ENCODE data around the gene RBM18. TPM values are rescaled to one million over a fixed set of nuclear protein-coding genes. Genes with fewer than 3 reads are reported as not detected.

Gene RBM18
- total RNA-seq, 1 donor from 2014 or later = 21.1 TPM

DNA sequence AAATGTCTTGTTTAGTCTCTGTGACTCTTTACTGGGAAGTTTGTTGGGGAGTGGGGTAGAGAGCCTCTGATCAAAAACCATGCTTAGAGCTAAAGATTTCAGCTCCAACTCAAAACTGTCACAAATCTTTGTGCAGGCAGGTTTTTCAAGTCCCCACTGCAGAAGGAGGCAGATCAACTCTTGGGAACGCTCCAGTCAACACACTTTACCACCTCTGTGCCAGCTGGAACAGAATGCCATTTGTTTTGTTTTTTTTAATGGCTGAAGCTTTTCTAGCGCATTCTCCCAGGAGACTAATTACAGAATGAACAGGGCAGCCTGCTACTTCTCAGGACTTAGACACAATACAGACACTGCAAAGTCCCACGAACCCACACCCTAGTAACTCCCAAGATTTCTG, 18.0 kb downstream of the RBM18 start:
- H3K27me3 ChIP-seq (ENCODE audit: control insufficient read depth, insufficient read depth, low read length) = no peaks in the 10 kb centered on the region
- no peaks in the 10 kb centered on the region for H3K36me3 ChIP-seq (ENCODE audit: control insufficient read depth, insufficient read depth, low read length)
- no peak for DNase-seq (ENCODE audit: low read depth)
- TF ChIP-seq, protein P1, sequence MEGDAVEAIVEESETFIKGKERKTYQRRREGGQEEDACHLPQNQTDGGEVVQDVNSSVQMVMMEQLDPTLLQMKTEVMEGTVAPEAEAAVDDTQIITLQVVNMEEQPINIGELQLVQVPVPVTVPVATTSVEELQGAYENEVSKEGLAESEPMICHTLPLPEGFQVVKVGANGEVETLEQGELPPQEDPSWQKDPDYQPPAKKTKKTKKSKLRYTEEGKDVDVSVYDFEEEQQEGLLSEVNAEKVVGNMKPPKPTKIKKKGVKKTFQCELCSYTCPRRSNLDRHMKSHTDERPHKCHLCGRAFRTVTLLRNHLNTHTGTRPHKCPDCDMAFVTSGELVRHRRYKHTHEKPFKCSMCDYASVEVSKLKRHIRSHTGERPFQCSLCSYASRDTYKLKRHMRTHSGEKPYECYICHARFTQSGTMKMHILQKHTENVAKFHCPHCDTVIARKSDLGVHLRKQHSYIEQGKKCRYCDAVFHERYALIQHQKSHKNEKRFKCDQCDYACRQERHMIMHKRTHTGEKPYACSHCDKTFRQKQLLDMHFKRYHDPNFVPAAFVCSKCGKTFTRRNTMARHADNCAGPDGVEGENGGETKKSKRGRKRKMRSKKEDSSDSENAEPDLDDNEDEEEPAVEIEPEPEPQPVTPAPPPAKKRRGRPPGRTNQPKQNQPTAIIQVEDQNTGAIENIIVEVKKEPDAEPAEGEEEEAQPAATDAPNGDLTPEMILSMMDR (IDR thresholded peaks at IDR 0.05; ENCODE audit: insufficient read depth, low read length, poor library complexity, severe bottlenecking) = no peak
- no peak overlapping the region for H3K4me3 ChIP-seq (ENCODE audit: low read depth, low read length)

DNA sequence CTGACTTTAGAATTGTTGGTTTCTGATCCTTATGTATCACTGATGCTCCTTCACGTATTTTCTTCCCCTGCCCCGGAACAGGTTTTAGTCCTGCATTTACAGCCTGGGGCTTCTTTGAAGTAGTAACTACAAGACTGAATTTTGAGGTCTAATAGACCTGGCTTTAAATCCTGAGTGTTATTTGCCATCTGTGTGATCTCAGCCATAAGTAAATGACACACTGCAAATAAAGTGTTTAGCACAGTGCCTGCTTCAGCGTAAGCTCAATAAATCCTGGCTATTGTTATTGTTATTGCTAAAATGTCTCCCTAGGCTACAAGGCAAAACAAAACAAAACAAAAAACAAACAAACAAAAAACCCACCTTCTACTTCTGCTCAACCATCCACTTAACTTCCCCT, 20.3 kb downstream of the RBM18 start:
- Histone ChIP-seq H3K27me3 (ENCODE audit: control insufficient read depth, insufficient read depth, low read length) (no peaks in the 10 kb centered on the region), H3K36me3 (ENCODE audit: control insufficient read depth, insufficient read depth, low read length) (no peaks in the 10 kb centered on the region), H3K4me3 (ENCODE audit: low read depth, low read length) (no peak overlapping the region)
- no peak for DNase-seq (ENCODE audit: low read depth)
- TF ChIP-seq, protein P1 (IDR thresholded peaks at IDR 0.05; ENCODE audit: insufficient read depth, low read length, poor library complexity, severe bottlenecking) = no peak

DNA sequence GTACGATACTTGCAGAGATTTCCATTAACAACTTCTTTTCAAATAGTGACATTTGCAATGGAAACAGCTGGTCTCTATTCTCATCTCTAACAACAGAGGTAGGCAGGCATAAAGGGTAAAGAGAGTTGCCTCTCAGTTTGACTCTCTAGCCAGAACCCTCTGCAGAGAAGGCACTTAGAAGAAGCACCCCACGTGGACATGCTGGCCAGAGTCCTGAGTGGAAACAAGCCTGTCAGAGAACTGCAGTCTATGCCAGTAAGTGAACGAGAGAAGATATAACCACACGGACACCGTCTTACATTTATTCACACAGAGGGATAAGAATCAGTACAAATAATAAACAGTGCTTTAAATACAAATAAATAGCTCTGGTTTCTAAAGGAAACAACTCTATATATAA, 24.9 kb downstream of the RBM18 start:
- Histone ChIP-seq H3K36me3 (ENCODE audit: control insufficient read depth, insufficient read depth, low read length) (no peaks in the 10 kb centered on the region), H3K4me3 (ENCODE audit: low read depth, low read length) (no peak overlapping the region), H3K27me3 (ENCODE audit: control insufficient read depth, insufficient read depth, low read length) (no peaks in the 10 kb centered on the region)
- no peak for DNase-seq (ENCODE audit: low read depth)
- TF ChIP-seq, protein P1 (IDR thresholded peaks at IDR 0.05; ENCODE audit: insufficient read depth, low read length, poor library complexity, severe bottlenecking) = no peak

DNA sequence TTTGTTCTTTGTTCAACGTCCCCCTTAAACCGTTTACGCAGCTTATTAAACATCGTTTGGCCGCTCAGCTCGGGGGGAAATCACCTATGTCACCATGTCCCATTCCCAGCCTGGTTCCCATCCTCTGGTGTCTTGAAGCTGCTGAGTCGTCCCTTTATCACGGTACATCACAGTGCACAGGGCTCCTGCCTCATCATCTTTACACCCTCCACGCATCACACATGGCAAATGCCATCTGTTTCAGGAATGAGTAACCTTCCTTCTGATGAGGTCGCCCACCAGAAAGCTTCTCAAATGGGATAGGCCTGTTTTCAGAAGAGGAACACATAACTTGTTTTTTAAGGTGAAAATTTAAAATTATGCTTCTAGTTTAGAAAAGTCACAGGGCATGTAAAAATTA, 28.0 kb downstream of the RBM18 start:
- peaks cover 9% of the 10 kb centered on the region for H3K27me3 ChIP-seq (ENCODE audit: control insufficient read depth, insufficient read depth, low read length)
- H3K36me3 ChIP-seq (ENCODE audit: control insufficient read depth, insufficient read depth, low read length) = no peaks in the 10 kb centered on the region
- DNase-seq (ENCODE audit: low read depth) = no peak
- H3K4me3 ChIP-seq (ENCODE audit: low read depth, low read length) = no peak overlapping the region
- TF ChIP-seq, protein P1 (IDR thresholded peaks at IDR 0.05; ENCODE audit: insufficient read depth, low read length, poor library complexity, severe bottlenecking) = no peak

DNA sequence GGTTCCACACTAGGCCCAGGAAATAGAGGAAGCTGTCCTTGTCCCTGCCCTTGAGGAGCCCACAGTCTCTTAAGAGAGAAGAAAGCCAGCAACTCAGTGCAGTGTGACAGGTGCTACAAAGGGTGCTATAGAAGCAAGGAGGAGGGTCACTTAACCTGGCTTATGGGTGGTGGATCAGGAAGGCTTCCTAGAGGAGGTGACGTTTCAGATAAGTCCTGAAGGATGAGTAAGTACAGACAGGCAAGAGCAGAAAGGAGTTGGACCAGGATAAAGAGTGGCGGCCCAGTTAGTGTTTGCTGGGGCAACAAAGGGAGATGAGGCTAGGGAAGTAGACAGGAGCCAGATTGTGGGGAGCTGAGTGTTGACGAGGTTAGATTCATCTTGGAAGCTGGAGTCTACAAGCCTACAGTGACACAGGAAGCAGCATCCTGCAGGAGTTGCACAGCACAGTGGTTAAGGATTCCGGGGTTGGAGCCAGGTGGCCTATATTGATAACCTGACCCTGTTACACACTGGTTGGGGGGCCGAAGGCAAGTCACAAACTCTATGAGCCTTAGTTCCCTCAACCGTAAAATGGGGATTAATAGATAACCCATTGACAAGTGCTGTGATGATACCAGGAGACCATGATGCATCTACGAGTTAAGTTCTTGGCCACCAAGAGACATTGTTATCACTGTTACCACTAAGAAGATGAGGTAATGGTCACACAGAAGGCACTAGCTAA, 30.5 kb downstream of the RBM18 start:
- DNase-seq (ENCODE audit: low read depth) = no peak
- Histone ChIP-seq H3K4me3 (ENCODE audit: low read depth, low read length) (no peak overlapping the region), H3K36me3 (ENCODE audit: control insufficient read depth, insufficient read depth, low read length) (no peaks in the 10 kb centered on the region), H3K27me3 (ENCODE audit: control insufficient read depth, insufficient read depth, low read length) (peaks cover 33% of the 10 kb centered on the region)
- TF ChIP-seq, protein P1 (IDR thresholded peaks at IDR 0.05; ENCODE audit: insufficient read depth, low read length, poor library complexity, severe bottlenecking) = no peak

DNA sequence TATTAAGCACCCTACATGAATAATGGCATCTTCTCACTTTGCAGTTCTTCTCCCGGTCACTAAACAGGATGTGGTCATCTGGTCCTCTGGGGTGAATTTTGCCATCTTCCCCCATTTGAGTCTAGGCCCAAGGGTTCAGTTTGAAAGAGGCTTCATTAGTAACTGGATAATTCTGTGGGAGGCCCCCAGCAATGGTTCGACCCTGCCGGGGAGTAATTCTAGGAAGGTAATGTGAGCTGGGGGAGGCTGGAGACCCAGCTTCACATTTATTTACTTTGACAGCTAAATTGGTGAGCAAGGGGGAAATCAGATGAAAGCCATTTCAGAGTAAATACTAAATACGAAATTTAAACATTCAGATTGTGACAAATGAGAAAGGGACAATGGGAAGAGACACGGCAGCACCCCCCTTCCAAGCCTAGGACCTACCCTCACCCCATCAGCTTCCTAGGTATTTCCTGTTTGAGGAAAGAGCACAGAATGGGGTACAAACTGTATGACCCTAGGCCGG, 31.8 kb downstream of the RBM18 start:
- DNase-seq (ENCODE audit: low read depth) = no peak
- TF ChIP-seq, protein P1 (IDR thresholded peaks at IDR 0.05; ENCODE audit: insufficient read depth, low read length, poor library complexity, severe bottlenecking) = no peak
- H3K36me3 ChIP-seq (ENCODE audit: control insufficient read depth, insufficient read depth, low read length) = peaks cover 1% of the 10 kb centered on the region
- peaks cover 46% of the 10 kb centered on the region for H3K27me3 ChIP-seq (ENCODE audit: control insufficient read depth, insufficient read depth, low read length)
- no peak overlapping the region for H3K4me3 ChIP-seq (ENCODE audit: low read depth, low read length)

Data from kidney epithelial cell (primary cell).